HCT116 (cell line): ENCODE data around the gene BRCA2. TPM values are rescaled to one million over a fixed set of nuclear protein-coding genes. Genes with fewer than 3 reads are reported as not detected.
A peak's percentile ranks its signal among the peaks of the same experiment; 100 is the strongest.

ENCODE experiments used
- ATAC-seq: fragments of 200-7000 bp; cut with Tn5 transposase; 2 replicates; pipeline ENCODE4 v1.9.1; 2020; ENCODE audit warnings: mild to moderate bottlenecking, moderate library complexity
- BruUV-seq: library from RNA; stranded (reverse); fragments of 400-500 nt; replicated peaks from 2 replicates; lab custom pipeline; 2021; lab: Mats Ljungman, UMichigan
- CTCF ChIA-PET: fragments of 300-600 bp; sonication (Branson Sonifier 250); formaldehyde crosslinking; loops from one replicate; lab custom pipeline; 2021; ENCODE audit warnings: antibody characterized with exemption; lab: Charles Lee
- POLR2A ChIA-PET: fragments of 300-600, 350-600 bp; sonication (Branson Sonifier 250); formaldehyde crosslinking; loops from one replicate; lab custom pipeline; 2021; ENCODE audit warnings: antibody characterized with exemption; lab: Charles Lee
- RAD21 ChIA-PET, 2 experiments: fragments of 300-600 bp; sonication (Branson Sonifier 250); formaldehyde crosslinking; loops; one replicate each; lab custom pipeline; 2023; ENCODE audit warnings: low total read pairs in 2 of 2; ENCODE audit not compliant: uncharacterized antibody in 2 of 2, unreplicated experiment in 2 of 2, low non-redundant PET in 1 of 2; lab: Charles Lee
- DNase-seq: peaks from one replicate; pipeline ENCODE4 v3.0.0-alpha.2; 2010; ENCODE audit warnings: low read depth, low spot score
- H2AFZ ChIP-seq: fragments of 200-600 bp; shearing (Covaris generic), sonication (generic); 2 replicates; pipeline ENCODE4 v1.6.1; 2017; ENCODE audit warnings: low read depth, mixed run types, mixed read lengths, antibody characterized with exemption, low read length; ENCODE audit not compliant: poor library complexity, severe bottlenecking
- H3K27ac ChIP-seq: 2 replicates; pipeline ENCODE4 v1.5.1; 2012; ENCODE audit warnings: low read depth, low read length
- H3K27me3 ChIP-seq: fragments of 200-600 bp; sonication (generic); 2 replicates; pipeline ENCODE4 v1.6.1; 2016; ENCODE audit warnings: mixed run types, low read length, mixed read lengths; ENCODE audit not compliant: insufficient read depth
- H3K36me3 ChIP-seq, 2 experiments: fragments of 200-500 bp in 1 of 2; fragments of 200-600 bp in 1 of 2; sonication (Bioruptor generic) in 1 of 2; sonication (generic) in 1 of 2; 2 replicates each; pipeline versions ENCODE4 v1.5.1 to v1.6.1; 2014 to 2016; ENCODE audit warnings: low read length in 2 of 2, inconsistent platforms in 1 of 2, mixed read lengths in 1 of 2, mixed run types in 1 of 2; ENCODE audit not compliant: insufficient read depth in 2 of 2, control insufficient read depth in 1 of 2
- H3K4me1 ChIP-seq, 2 experiments: fragments of 200-600 bp in 1 of 2; sonication (generic) in 1 of 2; 2 replicates each; pipeline versions ENCODE4 v1.5.1 to v1.6.1; 2012 to 2017; ENCODE audit warnings: low read length in 2 of 2, inconsistent platforms in 1 of 2, mild to moderate bottlenecking in 1 of 2, mixed read lengths in 1 of 2, mixed run types in 1 of 2, moderate library complexity in 1 of 2; ENCODE audit not compliant: insufficient read depth in 2 of 2, control insufficient read depth in 1 of 2
- H3K4me2 ChIP-seq: fragments of 200-600 bp; sonication (generic); 2 replicates; pipeline ENCODE4 v1.6.1; 2017; ENCODE audit warnings: mixed run types, low read length, mixed read lengths
- H3K4me3 ChIP-seq, 2 experiments: fragments of 200-600 bp in 1 of 2; sonication (generic) in 1 of 2; replicated peaks in 1 of 2; 2 replicates each; pipeline ENCODE4 v1.5.1; 2011 to 2016; ENCODE audit warnings: low read length in 2 of 2, control low read depth in 1 of 2, low read depth in 1 of 2, mild to moderate bottlenecking in 1 of 2, mixed read lengths in 1 of 2, mixed run types in 1 of 2
- H3K79me2 ChIP-seq: fragments of 200-600 bp; sonication (generic); 2 replicates; pipeline ENCODE4 v1.6.1; 2017; ENCODE audit warnings: mild to moderate bottlenecking, mixed run types, low read length, moderate library complexity, mixed read lengths; ENCODE audit not compliant: insufficient read depth
- H3K9ac ChIP-seq: fragments of 200-600 bp; sonication (generic); 2 replicates; pipeline ENCODE4 v1.6.1; 2016; ENCODE audit warnings: low read length, mixed read lengths
- H3K9me2 ChIP-seq: fragments of 200-600 bp; sonication (generic), shearing (Covaris generic); 2 replicates; pipeline ENCODE4 v1.6.1; 2017; ENCODE audit warnings: mixed run types, mild to moderate bottlenecking, moderate library complexity; ENCODE audit not compliant: insufficient read depth
- H3K9me3 ChIP-seq, 2 experiments: fragments of 200-500 bp in 1 of 2; fragments of 200-600 bp in 1 of 2; sonication (Bioruptor generic) in 1 of 2; sonication (generic) in 1 of 2; 2 replicates each; pipeline ENCODE4 v1.6.1; 2014 to 2017; ENCODE audit warnings: low read length in 2 of 2, mixed read lengths in 2 of 2, inconsistent platforms in 1 of 2, low read depth in 1 of 2, mild to moderate bottlenecking in 1 of 2, mixed run types in 1 of 2, moderate library complexity in 1 of 2; ENCODE audit not compliant: control insufficient read depth in 1 of 2, insufficient read depth in 1 of 2
- H4K20me1 ChIP-seq: fragments of 200-600 bp; sonication (generic), shearing (Covaris generic); 2 replicates; pipeline ENCODE4 v1.6.1; 2017; ENCODE audit warnings: mixed run types, mild to moderate bottlenecking, moderate library complexity; ENCODE audit not compliant: insufficient read depth
- EGR1 ChIP-seq: IDR thresholded peaks from 2 replicates; pipeline ENCODE4 v1.6.1; 2012; ENCODE audit warnings: low read depth
- EZH2phosphoT487 ChIP-seq: fragments of 200-600 bp; IDR thresholded peaks from 2 replicates; pipeline ENCODE4 v1.6.1; 2018; ENCODE audit warnings: antibody characterized with exemption, borderline replicate concordance
- POLR2A ChIP-seq: IDR thresholded peaks from 2 replicates; pipeline ENCODE4 v1.7.0; 2011; ENCODE audit warnings: borderline replicate concordance; ENCODE audit not compliant: insufficient read depth, insufficient read length; ENCODE audit errors: extremely low read depth
- POLR2AphosphoS5 ChIP-seq: IDR thresholded peaks from 2 replicates; pipeline ENCODE4 v1.6.1; 2011; ENCODE audit warnings: mild to moderate bottlenecking, low read depth, low read length, moderate library complexity
- RAD21 ChIP-seq: IDR thresholded peaks from 2 replicates; pipeline ENCODE4 v1.6.1; 2012; ENCODE audit warnings: low read depth, mild to moderate bottlenecking
- SIN3A ChIP-seq: IDR thresholded peaks from 2 replicates; pipeline ENCODE4 v1.6.1; 2012; ENCODE audit warnings: low read depth
- SP1 ChIP-seq: IDR thresholded peaks from 2 replicates; pipeline ENCODE4 v1.6.1; 2012; ENCODE audit warnings: low read depth
- SRF ChIP-seq: IDR thresholded peaks from 2 replicates; pipeline ENCODE4 v1.6.1; 2012; ENCODE audit warnings: low read depth
- ZNF274 ChIP-seq: fragments of 200-500 bp; sonication (Bioruptor generic); IDR thresholded peaks from 2 replicates; pipeline ENCODE4 v1.6.1; 2014; ENCODE audit warnings: mild to moderate bottlenecking, low read depth, low read length, inconsistent platforms
- intact Hi-C: fragments of 100-400 bp; cut with micrococcal nuclease; formaldehyde crosslinking; loops from 2 replicates; pipeline ENCODE4 v1.10.0; 2022
- total RNA-seq: library from RNA; stranded (reverse); gene quantifications from one replicate; pipeline ENCODE4 v1.2.1, GENCODE V29; 2021; ENCODE audit not compliant: unreplicated experiment
- TF ChIP-seq, protein P1 (sequence below): IDR thresholded peaks from 2 replicates; pipeline ENCODE4 v1.6.1; 2012
- TF ChIP-seq, protein P2 (sequence below): IDR thresholded peaks from 2 replicates; pipeline ENCODE4 v1.6.1; 2012
- TF ChIP-seq, protein P3 (sequence below), 3 experiments: fragments of 200-600 bp in 1 of 3; sonication (generic) in 1 of 3; IDR thresholded peaks in 2 of 3; conservative IDR thresholded peaks in 1 of 3; 2 replicates each; pipeline ENCODE4 v1.5.1; 2012 to 2017; ENCODE audit warnings: low read depth in 2 of 3, low read length in 2 of 3, antibody characterized with exemption in 1 of 3, borderline replicate concordance in 1 of 3, control low read depth in 1 of 3, mild to moderate bottlenecking in 1 of 3, mixed read lengths in 1 of 3, mixed run types in 1 of 3, moderate library complexity in 1 of 3; ENCODE audit not compliant: insufficient read depth in 1 of 3

The BRCA2 gene
- total RNA-seq, 1 experiment from 2014 or later = 14.2 TPM

DNA sequence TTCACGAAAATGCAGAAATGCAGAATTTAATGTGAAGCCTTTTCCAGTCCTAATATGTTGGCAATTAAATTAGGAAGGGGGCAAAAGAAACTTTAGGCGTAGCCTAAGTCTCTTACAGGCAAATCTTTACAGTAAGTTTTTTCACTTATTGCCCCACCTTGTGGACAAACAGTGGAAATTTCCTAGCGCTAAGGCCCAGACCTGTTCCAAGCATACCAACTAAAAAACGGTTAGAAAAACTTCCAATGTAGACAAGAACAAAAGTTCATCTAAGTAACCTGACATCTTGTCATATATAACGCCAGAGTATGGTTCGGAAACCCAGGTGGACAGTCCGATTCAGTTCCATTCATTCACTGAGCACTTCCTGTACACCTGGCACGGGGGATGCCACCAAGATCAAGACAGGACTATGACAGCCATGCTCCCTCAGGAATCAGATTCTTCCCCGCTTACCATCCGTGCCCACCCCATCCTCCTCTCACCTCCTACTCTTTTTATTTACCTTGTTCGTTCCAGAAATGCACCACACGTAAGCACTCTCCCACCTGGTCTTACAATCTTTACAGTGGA lies 5.1 kb upstream of the BRCA2 start:
- TF ChIP-seq EZH2phosphoT487 (no peak), RAD21 (peak; percentile 61), ZNF274 (no peak), EGR1 (no peak), SRF (no peak), POLR2AphosphoS5 (no peak), POLR2A (no peak), SP1 (no peak), SIN3A (no peak)
- TF ChIP-seq, protein P1, sequence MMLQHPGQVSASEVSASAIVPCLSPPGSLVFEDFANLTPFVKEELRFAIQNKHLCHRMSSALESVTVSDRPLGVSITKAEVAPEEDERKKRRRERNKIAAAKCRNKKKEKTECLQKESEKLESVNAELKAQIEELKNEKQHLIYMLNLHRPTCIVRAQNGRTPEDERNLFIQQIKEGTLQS = no peak
- TF ChIP-seq, protein P2, sequence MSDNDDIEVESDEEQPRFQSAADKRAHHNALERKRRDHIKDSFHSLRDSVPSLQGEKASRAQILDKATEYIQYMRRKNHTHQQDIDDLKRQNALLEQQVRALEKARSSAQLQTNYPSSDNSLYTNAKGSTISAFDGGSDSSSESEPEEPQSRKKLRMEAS = no peak
- TF ChIP-seq, protein P3, sequence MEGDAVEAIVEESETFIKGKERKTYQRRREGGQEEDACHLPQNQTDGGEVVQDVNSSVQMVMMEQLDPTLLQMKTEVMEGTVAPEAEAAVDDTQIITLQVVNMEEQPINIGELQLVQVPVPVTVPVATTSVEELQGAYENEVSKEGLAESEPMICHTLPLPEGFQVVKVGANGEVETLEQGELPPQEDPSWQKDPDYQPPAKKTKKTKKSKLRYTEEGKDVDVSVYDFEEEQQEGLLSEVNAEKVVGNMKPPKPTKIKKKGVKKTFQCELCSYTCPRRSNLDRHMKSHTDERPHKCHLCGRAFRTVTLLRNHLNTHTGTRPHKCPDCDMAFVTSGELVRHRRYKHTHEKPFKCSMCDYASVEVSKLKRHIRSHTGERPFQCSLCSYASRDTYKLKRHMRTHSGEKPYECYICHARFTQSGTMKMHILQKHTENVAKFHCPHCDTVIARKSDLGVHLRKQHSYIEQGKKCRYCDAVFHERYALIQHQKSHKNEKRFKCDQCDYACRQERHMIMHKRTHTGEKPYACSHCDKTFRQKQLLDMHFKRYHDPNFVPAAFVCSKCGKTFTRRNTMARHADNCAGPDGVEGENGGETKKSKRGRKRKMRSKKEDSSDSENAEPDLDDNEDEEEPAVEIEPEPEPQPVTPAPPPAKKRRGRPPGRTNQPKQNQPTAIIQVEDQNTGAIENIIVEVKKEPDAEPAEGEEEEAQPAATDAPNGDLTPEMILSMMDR (IDR thresholded peaks at IDR 0.05 in 2 of 3, conservative IDR thresholded peaks at IDR 0.05 in 1 of 3; ENCODE audit: borderline replicate concordance in 1 of 3, insufficient read depth in 1 of 3, low read depth in 2 of 3, low read length in 2 of 3) = peak; percentile 56 to 75 (median 63)
- Histone ChIP-seq H4K20me1 (no peaks in the 10 kb centered on the region), H3K9me3 (no peaks in the 10 kb centered on the region), H3K9me2 (no peaks in the 10 kb centered on the region), H3K27ac (no peak overlapping the region), H3K9ac (no peak overlapping the region), H3K36me3 (no peaks in the 10 kb centered on the region), H2AFZ (peak overlapping the region; percentile 67), H3K79me2 (no peaks in the 10 kb centered on the region), H3K4me3 (no peak overlapping the region), H3K27me3 (no peaks in the 10 kb centered on the region), H3K4me1 (peaks cover 4 to 12% of the 10 kb centered on the region in 2 experiments; a peak in 3 of 4 replicates), H3K4me2 (peak overlapping the region; percentile 44)
- ATAC-seq = peak; percentile 88
- ChIA-PET CTCF (interaction anchor here (2.6 kb wide), 1 partner anchor 400 kb away, joined by 10 read pairs; no protein-coding TSS in a partner anchor), POLR2A (no interaction called here), RAD21 (no interaction called here)
- peak; percentile 54 for DNase-seq
- BruUV-seq = no TSS peak
- intact Hi-C loops = loop anchor here (1.0 kb wide), 4 partner anchors 42 to 400 kb away; no protein-coding TSS in a partner anchor
